ENCODE results near the gene MS4A10.

The MS4A10 gene

DNA sequence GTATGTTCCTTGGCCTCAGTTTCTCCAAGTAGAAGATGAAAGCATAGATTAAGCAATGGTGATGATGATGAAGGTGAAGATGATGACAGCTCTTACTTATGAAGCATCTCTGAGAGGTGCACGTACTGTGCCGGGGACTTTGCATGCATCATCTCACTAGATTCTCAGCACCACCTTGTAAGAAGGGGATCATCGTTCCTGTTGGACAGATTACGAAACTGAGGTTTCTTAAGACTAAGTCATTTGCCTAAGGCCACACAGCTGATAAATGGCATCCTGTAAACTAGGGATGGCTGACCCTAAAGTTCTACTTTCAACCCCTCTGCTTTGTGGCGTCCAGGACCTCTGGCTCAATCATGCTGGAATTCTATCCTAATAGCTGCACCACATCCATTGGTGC is 19.8 kb upstream of the MS4A10 start:
- H3K9me3 ChIP-seq (ENCODE audit: control insufficient read depth, insufficient read depth, low read length): no peaks in the 10 kb centered on the region; the same call in 1 of the 2 replicates
- peaks cover 4% of the 10 kb centered on the region; the same call in 1 of the 2 replicates for H3K27me3 ChIP-seq (ENCODE audit: control insufficient read depth, insufficient read depth, low read length)
- no peak overlapping the region for H3K27ac ChIP-seq (ENCODE audit: low read depth, low read length)
- no peak overlapping the region for H3K9ac ChIP-seq (ENCODE audit: low read depth, low read length)
- no peaks in the 10 kb centered on the region for H3K36me3 ChIP-seq (ENCODE audit: control insufficient read depth, insufficient read depth, low read length)
- no peaks in the 10 kb centered on the region; the same call in 1 of the 2 replicates for H3K4me1 ChIP-seq (ENCODE audit: control insufficient read depth, insufficient read depth, low read length)
- H3K4me3 ChIP-seq (ENCODE audit: low read depth, low read length): no peak overlapping the region

DNA sequence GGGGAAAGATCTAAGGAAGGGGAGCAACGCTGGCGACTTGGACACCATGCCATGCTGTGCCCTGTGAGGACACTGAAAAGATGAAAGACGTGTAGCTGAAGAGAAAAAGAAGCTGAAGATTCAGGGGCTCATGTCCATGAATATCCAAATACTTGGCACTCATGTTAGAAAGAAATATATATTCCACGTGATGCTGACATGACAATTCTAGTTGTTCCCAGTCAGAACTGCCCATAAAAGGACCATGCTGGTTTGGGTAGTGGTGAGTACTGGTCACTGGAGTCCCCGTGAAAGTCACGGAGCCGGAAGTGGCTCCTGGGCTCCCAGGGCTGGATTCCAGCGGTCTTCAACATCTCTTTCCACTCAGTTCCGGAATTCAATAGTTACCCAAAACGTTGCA is 18.6 kb upstream of the MS4A10 start:
- H3K4me3 ChIP-seq (ENCODE audit: low read depth, low read length): no peak overlapping the region
- no peaks in the 10 kb centered on the region for H3K36me3 ChIP-seq (ENCODE audit: control insufficient read depth, insufficient read depth, low read length)
- H3K9me3 ChIP-seq (ENCODE audit: control insufficient read depth, insufficient read depth, low read length): no peaks in the 10 kb centered on the region; the same call in 1 of the 2 replicates
- no peak overlapping the region for H3K27ac ChIP-seq (ENCODE audit: low read depth, low read length)
- peaks cover 4% of the 10 kb centered on the region; the same call in 1 of the 2 replicates for H3K27me3 ChIP-seq (ENCODE audit: control insufficient read depth, insufficient read depth, low read length)
- no peak overlapping the region for H3K9ac ChIP-seq (ENCODE audit: low read depth, low read length)
- no peaks in the 10 kb centered on the region; the same call in 1 of the 2 replicates for H3K4me1 ChIP-seq (ENCODE audit: control insufficient read depth, insufficient read depth, low read length)

- no peak overlapping the region for H3K27ac ChIP-seq (ENCODE audit: low read depth, low read length)
- H3K4me3 ChIP-seq (ENCODE audit: low read depth, low read length): no peak overlapping the region
- no peak overlapping the region for H3K9ac ChIP-seq (ENCODE audit: low read depth, low read length)
- H3K4me1 ChIP-seq (ENCODE audit: control insufficient read depth, insufficient read depth, low read length): no peaks in the 10 kb centered on the region; the same call in 1 of the 2 replicates
- no peaks in the 10 kb centered on the region; the same call in 1 of the 2 replicates for H3K9me3 ChIP-seq (ENCODE audit: control insufficient read depth, insufficient read depth, low read length)
- no peaks in the 10 kb centered on the region for H3K36me3 ChIP-seq (ENCODE audit: control insufficient read depth, insufficient read depth, low read length)
- peaks cover 4% of the 10 kb centered on the region; the same call in 1 of the 2 replicates for H3K27me3 ChIP-seq (ENCODE audit: control insufficient read depth, insufficient read depth, low read length)
Observed at GRCh38 chr11:60767388-60767811, 17.7 kb upstream of the MS4A10 start.

- Histone ChIP-seq H3K4me1 (ENCODE audit: control insufficient read depth, insufficient read depth, low read length) (no peaks in the 10 kb centered on the region; the same call in 1 of the 2 replicates), H3K27me3 (ENCODE audit: control insufficient read depth, insufficient read depth, low read length) (peaks cover 4% of the 10 kb centered on the region; the same call in 1 of the 2 replicates), H3K36me3 (ENCODE audit: control insufficient read depth, insufficient read depth, low read length) (no peaks in the 10 kb centered on the region), H3K27ac (ENCODE audit: low read depth, low read length) (no peak overlapping the region), H3K4me3 (ENCODE audit: low read depth, low read length) (no peak overlapping the region), H3K9me3 (ENCODE audit: control insufficient read depth, insufficient read depth, low read length) (no peaks in the 10 kb centered on the region; the same call in 1 of the 2 replicates), H3K9ac (ENCODE audit: low read depth, low read length) (no peak overlapping the region)
Observed at GRCh38 chr11:60768202-60768601, 16.9 kb upstream of the MS4A10 start.

DNA sequence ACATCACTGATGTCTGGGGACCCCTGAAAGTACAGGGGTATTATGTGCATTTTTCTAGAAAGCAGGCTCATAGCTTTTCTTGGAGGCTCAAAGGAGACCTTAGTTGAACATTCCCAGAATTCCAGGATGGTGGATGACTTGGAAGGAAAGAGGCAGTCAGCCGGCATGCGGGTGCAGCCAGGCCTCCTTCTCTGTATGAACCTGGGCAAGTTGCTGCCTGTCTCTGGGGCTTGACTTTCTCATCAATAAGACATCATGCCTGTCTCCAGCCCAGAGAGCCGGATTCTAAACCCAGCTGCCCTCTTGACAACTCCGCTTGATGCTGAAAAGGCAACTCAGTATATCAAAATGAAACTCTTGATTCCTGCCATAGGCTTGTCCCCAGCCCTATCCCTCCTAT is 15.9 kb upstream of the MS4A10 start:
- Histone ChIP-seq H3K4me3 (ENCODE audit: low read depth, low read length) (no peak overlapping the region), H3K27ac (ENCODE audit: low read depth, low read length) (no peak overlapping the region), H3K27me3 (ENCODE audit: control insufficient read depth, insufficient read depth, low read length) (peaks cover 4% of the 10 kb centered on the region; the same call in 1 of the 2 replicates), H3K4me1 (ENCODE audit: control insufficient read depth, insufficient read depth, low read length) (no peaks in the 10 kb centered on the region; the same call in 1 of the 2 replicates), H3K9me3 (ENCODE audit: control insufficient read depth, insufficient read depth, low read length) (no peaks in the 10 kb centered on the region; the same call in 1 of the 2 replicates), H3K9ac (ENCODE audit: low read depth, low read length) (no peak overlapping the region), H3K36me3 (ENCODE audit: control insufficient read depth, insufficient read depth, low read length) (no peaks in the 10 kb centered on the region)

- Histone ChIP-seq H3K9me3 (ENCODE audit: control insufficient read depth, insufficient read depth, low read length) (no peaks in the 10 kb centered on the region; the same call in 1 of the 2 replicates), H3K9ac (ENCODE audit: low read depth, low read length) (no peak overlapping the region), H3K27ac (ENCODE audit: low read depth, low read length) (no peak overlapping the region), H3K4me1 (ENCODE audit: control insufficient read depth, insufficient read depth, low read length) (no peaks in the 10 kb centered on the region; the same call in 1 of the 2 replicates), H3K4me3 (ENCODE audit: low read depth, low read length) (no peak overlapping the region), H3K27me3 (ENCODE audit: control insufficient read depth, insufficient read depth, low read length) (peaks cover 4% of the 10 kb centered on the region; the same call in 1 of the 2 replicates), H3K36me3 (ENCODE audit: control insufficient read depth, insufficient read depth, low read length) (no peaks in the 10 kb centered on the region)
Observed at GRCh38 chr11:60769811-60770210, 15.3 kb upstream of the MS4A10 start.

DNA sequence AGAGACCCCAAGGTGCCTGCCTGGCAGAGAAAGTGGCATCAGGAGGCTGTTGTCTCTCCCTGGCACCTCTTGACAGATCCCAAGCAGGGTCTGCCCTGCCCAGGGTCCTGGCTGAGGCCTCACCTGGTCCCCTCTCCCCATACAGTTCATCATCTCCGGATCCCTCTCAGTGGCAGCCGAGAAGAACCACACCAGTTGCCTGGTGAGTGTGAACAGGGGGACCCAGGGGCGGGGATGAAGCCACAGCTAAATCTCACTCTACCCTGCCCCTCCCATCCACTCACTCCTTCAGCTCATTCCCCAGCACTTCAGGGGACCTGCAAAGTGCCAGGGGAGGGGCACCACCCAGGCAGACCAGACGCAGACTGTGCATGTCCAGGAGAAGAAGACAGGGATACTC is 14.0 kb upstream of the MS4A10 start:
- Histone ChIP-seq H3K9ac (ENCODE audit: low read depth, low read length) (no peak overlapping the region), H3K4me3 (ENCODE audit: low read depth, low read length) (no peak overlapping the region), H3K27me3 (ENCODE audit: control insufficient read depth, insufficient read depth, low read length) (peaks cover 4% of the 10 kb centered on the region; the same call in 1 of the 2 replicates), H3K27ac (ENCODE audit: low read depth, low read length) (no peak overlapping the region), H3K4me1 (ENCODE audit: control insufficient read depth, insufficient read depth, low read length) (no peaks in the 10 kb centered on the region), H3K36me3 (ENCODE audit: control insufficient read depth, insufficient read depth, low read length) (no peaks in the 10 kb centered on the region), H3K9me3 (ENCODE audit: control insufficient read depth, insufficient read depth, low read length) (no peaks in the 10 kb centered on the region; the same call in 1 of the 2 replicates)

DNA sequence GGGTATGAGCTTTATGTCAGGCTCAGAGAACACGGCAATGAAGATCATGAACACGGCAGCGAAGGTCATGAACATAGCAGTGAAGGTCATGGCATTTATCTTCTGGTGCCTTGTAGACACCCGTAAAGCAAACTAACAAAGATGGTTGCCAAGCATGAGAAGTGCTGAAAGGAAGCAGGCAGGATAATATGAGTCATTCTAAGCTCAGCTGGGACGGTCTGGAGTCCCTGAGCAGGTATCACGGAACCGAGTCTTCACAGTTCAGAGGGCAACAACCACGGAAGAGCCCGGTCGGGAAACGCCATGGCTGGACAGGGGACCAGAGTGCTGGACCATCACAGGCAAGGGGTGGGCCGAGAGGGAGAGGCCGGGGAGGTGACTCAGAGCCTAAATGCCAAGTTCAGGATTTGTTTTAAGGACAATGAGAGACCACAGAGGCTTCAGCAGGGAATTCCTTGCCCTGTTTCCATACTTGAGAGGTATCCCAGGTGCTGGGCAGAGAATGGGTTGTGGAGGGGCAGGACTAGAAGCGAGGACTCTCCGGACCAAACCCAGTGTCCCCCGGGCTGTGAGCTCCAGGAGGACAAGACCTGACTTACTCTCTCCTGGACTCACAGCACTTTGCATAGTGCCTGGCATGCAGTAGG is 13.1 kb upstream of the MS4A10 start:
- Histone ChIP-seq H3K4me3 (ENCODE audit: low read depth, low read length) (no peak overlapping the region), H3K4me1 (ENCODE audit: control insufficient read depth, insufficient read depth, low read length) (no peaks in the 10 kb centered on the region), H3K9me3 (ENCODE audit: control insufficient read depth, insufficient read depth, low read length) (no peaks in the 10 kb centered on the region), H3K9ac (ENCODE audit: low read depth, low read length) (no peak overlapping the region), H3K27ac (ENCODE audit: low read depth, low read length) (no peak overlapping the region), H3K36me3 (ENCODE audit: control insufficient read depth, insufficient read depth, low read length) (no peaks in the 10 kb centered on the region), H3K27me3 (ENCODE audit: control insufficient read depth, insufficient read depth, low read length) (peaks cover 4% of the 10 kb centered on the region; the same call in 1 of the 2 replicates)

DNA sequence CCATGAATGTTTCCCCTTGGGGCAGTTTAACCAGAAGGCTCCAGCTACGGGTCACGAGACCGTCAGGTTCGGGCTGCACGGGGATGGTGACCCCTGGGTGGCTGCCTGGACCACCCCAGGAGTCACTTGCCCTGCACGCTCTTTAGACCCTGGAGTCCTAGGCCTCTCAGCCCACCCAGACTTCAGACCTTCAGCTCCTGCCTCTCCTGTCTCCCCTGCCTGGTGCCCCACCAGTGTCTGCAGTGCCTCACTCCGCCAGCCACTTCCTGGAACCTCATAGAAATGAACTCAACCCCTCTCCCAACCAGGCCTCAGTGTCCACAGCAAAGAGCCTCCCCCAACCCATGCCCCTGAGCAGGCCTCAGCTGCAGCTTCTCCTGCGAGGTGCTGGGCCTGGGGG is 12.5 kb upstream of the MS4A10 start:
- no peaks in the 10 kb centered on the region for H3K9me3 ChIP-seq (ENCODE audit: control insufficient read depth, insufficient read depth, low read length)
- H3K4me1 ChIP-seq (ENCODE audit: control insufficient read depth, insufficient read depth, low read length): no peaks in the 10 kb centered on the region
- no peak overlapping the region for H3K4me3 ChIP-seq (ENCODE audit: low read depth, low read length)
- no peaks in the 10 kb centered on the region for H3K36me3 ChIP-seq (ENCODE audit: control insufficient read depth, insufficient read depth, low read length)
- H3K9ac ChIP-seq (ENCODE audit: low read depth, low read length): no peak overlapping the region
- H3K27ac ChIP-seq (ENCODE audit: low read depth, low read length): no peak overlapping the region
- peaks cover 4% of the 10 kb centered on the region; the same call in 1 of the 2 replicates for H3K27me3 ChIP-seq (ENCODE audit: control insufficient read depth, insufficient read depth, low read length)

DNA sequence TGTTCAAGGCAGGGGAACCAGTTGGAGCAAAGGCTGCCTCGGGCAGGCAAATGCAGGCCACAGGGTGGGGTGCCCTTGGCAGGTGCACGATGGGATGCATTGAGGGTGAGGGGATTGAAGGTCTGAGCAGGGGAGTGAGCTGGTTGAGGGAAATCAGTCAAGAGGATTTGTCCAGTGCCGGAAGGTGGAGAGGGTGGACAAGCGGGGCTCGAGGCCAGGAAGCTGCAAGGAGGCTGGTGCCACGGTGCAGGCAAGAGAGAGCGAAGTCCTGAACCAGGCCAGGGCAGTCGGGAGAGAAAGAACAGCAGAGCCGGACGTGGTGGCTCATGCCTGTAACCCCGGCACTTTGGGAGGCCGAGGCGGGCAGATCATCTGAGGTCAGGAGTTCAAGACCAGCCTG is 10.4 kb upstream of the MS4A10 start:
- Histone ChIP-seq H3K36me3 (ENCODE audit: control insufficient read depth, insufficient read depth, low read length) (no peaks in the 10 kb centered on the region), H3K9ac (ENCODE audit: low read depth, low read length) (no peak overlapping the region), H3K4me3 (ENCODE audit: low read depth, low read length) (no peak overlapping the region), H3K4me1 (ENCODE audit: control insufficient read depth, insufficient read depth, low read length) (no peaks in the 10 kb centered on the region), H3K9me3 (ENCODE audit: control insufficient read depth, insufficient read depth, low read length) (no peaks in the 10 kb centered on the region), H3K27me3 (ENCODE audit: control insufficient read depth, insufficient read depth, low read length) (no peaks in the 10 kb centered on the region), H3K27ac (ENCODE audit: low read depth, low read length) (no peak overlapping the region)

DNA sequence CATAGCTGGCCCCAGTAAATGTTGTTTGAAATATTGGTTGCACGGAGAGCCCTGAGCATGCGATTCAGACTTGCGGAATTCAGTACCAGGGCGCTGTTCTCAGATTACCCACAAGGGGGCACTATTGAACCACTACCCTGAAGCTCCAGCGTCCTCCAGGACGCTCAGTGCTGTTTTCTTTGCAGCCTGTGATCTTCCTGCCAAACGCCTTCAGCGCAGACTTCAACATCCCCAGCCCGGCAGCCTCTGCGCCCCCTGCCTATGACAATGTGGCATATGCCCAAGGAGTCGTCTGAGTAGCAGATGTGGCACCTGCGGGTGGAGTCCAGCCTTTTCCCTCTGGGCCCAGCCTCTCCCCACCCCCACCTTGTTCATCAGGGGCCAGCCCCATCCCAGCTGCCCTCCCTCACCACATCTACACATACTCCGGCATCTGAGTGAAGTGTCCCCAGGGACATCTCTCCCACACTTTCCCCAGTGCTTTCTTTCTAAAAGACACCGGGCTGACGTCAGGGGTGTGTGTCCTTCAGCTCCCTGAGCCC is 9.6 kb upstream of the MS4A10 start:
- Histone ChIP-seq H3K4me1 (ENCODE audit: control insufficient read depth, insufficient read depth, low read length) (no peaks in the 10 kb centered on the region), H3K27me3 (ENCODE audit: control insufficient read depth, insufficient read depth, low read length) (no peaks in the 10 kb centered on the region), H3K36me3 (ENCODE audit: control insufficient read depth, insufficient read depth, low read length) (no peaks in the 10 kb centered on the region), H3K4me3 (ENCODE audit: low read depth, low read length) (no peak overlapping the region), H3K9me3 (ENCODE audit: control insufficient read depth, insufficient read depth, low read length) (no peaks in the 10 kb centered on the region; the same call in 1 of the 2 replicates), H3K27ac (ENCODE audit: low read depth, low read length) (no peak overlapping the region), H3K9ac (ENCODE audit: low read depth, low read length) (no peak overlapping the region)
